K562 (cell line): ENCODE results near the gene ALOXE3. TPM values are rescaled to one million over a fixed set of nuclear protein-coding genes. Genes with fewer than 3 reads are reported as not detected.

Experiments used
- ARID3A ChIP-seq: IDR thresholded peaks from 2 replicates; pipeline ENCODE4 v1.6.1; 2012; ENCODE audit warnings: low read depth, low read length, improper control_type of control experiment, borderline replicate concordance
- CREB3L1 ChIP-seq: fragments of 450-650 bp; IDR thresholded peaks from 2 replicates; pipeline ENCODE4 v1.6.1; 2014; ENCODE audit warnings: low read depth, mild to moderate bottlenecking, moderate library complexity, borderline replicate concordance
- MGA ChIP-seq: fragments of 450-650 bp; IDR thresholded peaks from 2 replicates; pipeline ENCODE4 v1.6.1; 2016; ENCODE audit warnings: mild to moderate bottlenecking, moderate library complexity
- SIN3A ChIP-seq, 2 experiments: fragments of 150-350 bp in 1 of 2; IDR thresholded peaks; 2 replicates each; pipeline ENCODE4 v1.6.1; 2011 to 2016; ENCODE audit warnings: borderline replicate concordance in 2 of 2, low read depth in 2 of 2, low read length in 2 of 2, mild to moderate bottlenecking in 2 of 2, moderate library complexity in 2 of 2; ENCODE audit not compliant: control insufficient read depth in 1 of 2
- SMAD4 ChIP-seq: fragments of 250-450 bp; sonication (Bioruptor Pico); conservative IDR thresholded peaks from 2 replicates; pipeline ENCODE4 v1.8.0; 2021; ENCODE audit warnings: inconsistent platforms, mild to moderate bottlenecking, moderate library complexity
- SOX6 ChIP-seq: fragments of 450-650 bp; IDR thresholded peaks from 2 replicates; pipeline ENCODE4 v1.6.1; 2014; ENCODE audit warnings: mild to moderate bottlenecking
- SUPT5H ChIP-seq: fragments of 450-650 bp; IDR thresholded peaks from 2 replicates; pipeline ENCODE4 v1.6.1; 2016
- TOE1 ChIP-seq, 2 experiments: fragments of 450-650 bp in 1 of 2; sonication (generic) in 1 of 2; formaldehyde crosslinking in 1 of 2; IDR thresholded peaks; 2 replicates each; pipeline versions ENCODE4 v1.7.1 to v1.8.0; 2016 to 2022; ENCODE audit warnings: borderline replicate concordance in 2 of 2, mild to moderate bottlenecking in 2 of 2, antibody characterized with exemption in 1 of 2, inconsistent platforms in 1 of 2, low read depth in 1 of 2, missing genetic modification reagents in 1 of 2, moderate library complexity in 1 of 2
- ZKSCAN3 ChIP-seq: fragments of 250-450 bp; sonication (Bioruptor Pico); IDR thresholded peaks from 2 replicates; pipeline ENCODE4 v1.4.0; 2020
- ZNF584 ChIP-seq: fragments of 200-800 bp; sonication (Bioruptor generic); IDR thresholded peaks from 2 replicates; pipeline ENCODE4 v1.6.1; 2016; ENCODE audit warnings: low read depth, mild to moderate bottlenecking, missing genetic modification characterization, missing compliant biosample characterization
- polyA plus RNA-seq, 8 experiments: library from polyadenylated mRNA; depleted of rRNA in 4 of 8; stranded (reverse) in 5 of 8; unstranded in 3 of 8; fragments of >200 nt; fragmentation: Nextera tagmentation in 2 of 8; fragmentation: Illumina TruSeq in 1 of 8; extraction: Ambion mirVana in 2 of 8; extraction: Trizol in 1 of 8; gene quantifications; 2 replicates each; pipeline versions ENCODE4 v1.2.1 to v1.2.3, GENCODE V29; 2011 to 2014; ENCODE audit warnings: inconsistent platforms in 1 of 8, missing spikeins in 1 of 8
- total RNA-seq, 7 experiments: library from RNA; depleted of rRNA in 6 of 7; stranded (reverse); fragments of >200 nt in 6 of 7; fragmentation: Illumina TruSeq in 2 of 7; extraction: Trizol in 2 of 7; gene quantifications; 2 replicates each; pipeline versions ENCODE4 v1.2.1 to v1.2.3, GENCODE V29; 2011 to 2021; ENCODE audit warnings: low replicate concordance in 1 of 7

Gene ALOXE3
- total and polyA plus RNA-seq, 9 of the 15 experiments (the other 6 are each of a cell fraction or from before 2014, with no cell fraction given): 0.04 TPM; not detected in 8

GRCh38 chr17:8120520-8121406 lies 2.4 kb upstream of the ALOXE3 start (continued):
- no peak for TF ChIP-seq ZNF584 (CRISPR knock-in tag)
- no peak for TF ChIP-seq CREB3L1
- no peak for TF ChIP-seq ZKSCAN3 (CRISPR knock-in tag)
- no peak for TF ChIP-seq TOE1 (IDR thresholded peaks at IDR 0.05; ENCODE audit: borderline replicate concordance)
- no peak for TF ChIP-seq TOE1 (CRISPR knock-in tag; IDR thresholded peaks at IDR 0.05; ENCODE audit: borderline replicate concordance, low read depth)
- no peak for TF ChIP-seq MGA
- no peak for TF ChIP-seq SOX6
- TF ChIP-seq SMAD4 (CRISPR knock-in tag): no peak
- TF ChIP-seq SIN3A (IDR thresholded peaks at IDR 0.05; ENCODE audit: borderline replicate concordance in 2 of 2, control insufficient read depth in 1 of 2, low read depth in 2 of 2, low read length in 2 of 2): 0 out of 4 replicates have a peak, but pooled peaks of 1 of the 2 experiments have one; percentile 60
- TF ChIP-seq SUPT5H: peak; percentile 50
- TF ChIP-seq ARID3A: no peak
